ENCODE results near the gene KRT9. TPM values are rescaled to one million over a fixed set of nuclear protein-coding genes. Genes with fewer than 3 reads are reported as not detected.

KRT9 gene
- total RNA-seq, 2 experiments from 2014 or later = not detected

GRCh38 chr17:41559548-41559947 is 12.3 kb downstream of the KRT9 start:
- Mint-ChIP-seq H3K4me3 (no peak overlapping the region), H3K27ac (no peak overlapping the region), H3K9me3 (no peaks in the 10 kb centered on the region), H3K27me3 (ENCODE audit: low read depth) (peaks cover 27% of the 10 kb centered on the region), H3K4me1 (ENCODE audit: low read depth) (no peaks in the 10 kb centered on the region), H3K36me3 (ENCODE audit: low read depth) (no peaks in the 10 kb centered on the region)
- CTCF ChIA-PET = interaction anchor here (1.1 to 4.3 kb wide), 2 partner anchors 10 to 86 kb away, joined by 3 to 35 read pairs; no protein-coding TSS in a partner anchor
- intact Hi-C loops (cut with micrococcal nuclease) = no loop called here
- no peak for DNase-seq

DNA sequence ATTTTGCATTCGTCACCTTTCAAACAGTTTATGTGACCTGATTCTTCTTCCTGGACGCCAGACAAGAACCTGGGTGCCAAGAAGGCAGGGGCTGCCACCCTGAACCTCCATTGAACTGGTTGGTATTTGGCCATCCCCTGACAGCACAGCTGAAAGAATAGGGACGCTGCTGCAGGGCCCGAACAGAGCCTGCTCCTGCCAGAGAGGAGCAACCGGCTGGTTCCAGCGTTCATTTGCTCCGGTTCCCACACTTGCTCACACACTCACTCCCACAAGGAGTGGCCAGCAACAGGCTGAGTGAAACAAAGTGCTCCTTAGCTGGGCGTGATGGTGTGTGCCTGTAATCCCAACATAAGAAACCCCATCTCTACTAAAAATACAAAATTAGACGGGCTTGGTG is 14.9 kb downstream of the KRT9 start:
- no peak overlapping the region for H3K4me3 Mint-ChIP-seq
- intact Hi-C loops (cut with micrococcal nuclease) = no loop called here
- CTCF ChIA-PET = interaction anchor here (1.3 to 1.7 kb wide), 2 partner anchors 10 to 92 kb away, joined by 3 to 5 read pairs; no protein-coding TSS in a partner anchor

GRCh38 chr17:41556306-41556705 is 15.6 kb downstream of the KRT9 start:
- no peaks in the 10 kb centered on the region for H3K36me3 Mint-ChIP-seq (ENCODE audit: low read depth)
- intact Hi-C loops (cut with micrococcal nuclease) = no loop called here
- peaks cover 18% of the 10 kb centered on the region for H3K27me3 Mint-ChIP-seq (ENCODE audit: low read depth)
- no peak overlapping the region for H3K4me3 Mint-ChIP-seq
- no peaks in the 10 kb centered on the region for H3K9me3 Mint-ChIP-seq
- H3K27ac Mint-ChIP-seq = no peak overlapping the region
- H3K4me1 Mint-ChIP-seq (ENCODE audit: low read depth) = no peaks in the 10 kb centered on the region
- no peak for DNase-seq
- CTCF ChIA-PET = interaction anchor here (1.9 kb wide), 1 partner anchor 92 kb away, joined by 6 read pairs; no protein-coding TSS in a partner anchor

More for the DNA sequence above, 14.9 kb downstream of the KRT9 start:
- no peak for DNase-seq
- Mint-ChIP-seq H3K9me3 (no peaks in the 10 kb centered on the region), H3K27me3 (ENCODE audit: low read depth) (peaks cover 23% of the 10 kb centered on the region), H3K36me3 (ENCODE audit: low read depth) (no peaks in the 10 kb centered on the region), H3K27ac (no peak overlapping the region), H3K4me1 (ENCODE audit: low read depth) (no peaks in the 10 kb centered on the region)

DNA sequence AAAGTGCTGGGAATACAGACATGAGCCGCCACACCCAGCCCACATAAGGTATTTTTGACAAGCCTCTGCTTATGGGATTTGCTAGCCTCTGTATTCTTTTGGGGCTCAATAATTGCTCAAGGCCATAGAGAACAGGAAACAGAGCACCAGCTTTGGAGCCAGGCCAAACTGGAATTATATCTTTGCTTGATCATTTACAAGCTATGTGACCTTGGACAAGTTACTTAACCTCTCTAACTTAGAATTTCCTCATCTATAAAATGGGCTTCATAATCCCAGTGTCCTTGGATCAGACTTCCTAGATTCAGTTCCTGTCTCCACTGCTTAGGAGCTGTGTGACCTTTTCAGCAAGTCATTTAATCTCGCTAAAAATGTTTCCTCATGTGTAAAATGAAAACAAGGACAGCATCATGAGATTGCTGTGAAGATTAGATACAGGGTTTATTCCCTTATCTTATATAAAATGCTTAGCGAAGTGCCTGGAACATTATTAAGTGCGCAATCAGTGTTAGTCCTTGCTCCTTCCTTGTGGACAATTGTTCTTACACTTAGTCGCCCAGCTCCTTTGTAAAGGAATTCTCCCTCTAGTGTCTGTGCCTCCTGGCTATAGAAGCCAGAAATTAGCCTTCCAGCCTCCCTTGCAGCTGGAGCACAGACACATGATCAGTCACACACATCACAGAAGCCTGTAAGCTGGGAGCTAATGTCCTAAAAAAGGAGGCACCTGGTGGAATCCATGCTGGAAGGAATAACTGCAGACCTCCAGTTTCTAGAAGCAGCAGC is 16.6 kb downstream of the KRT9 start:
- CTCF ChIA-PET = interaction anchor here (1.9 kb wide), 1 partner anchor 93 kb away, joined by 6 read pairs; no protein-coding TSS in a partner anchor
- H3K27ac Mint-ChIP-seq = no peak overlapping the region
- no peaks in the 10 kb centered on the region for H3K36me3 Mint-ChIP-seq (ENCODE audit: low read depth)
- no peak overlapping the region for H3K4me3 Mint-ChIP-seq
- intact Hi-C loops (cut with micrococcal nuclease) = no loop called here
- no peak for DNase-seq
- no peaks in the 10 kb centered on the region for H3K4me1 Mint-ChIP-seq (ENCODE audit: low read depth)
- peaks cover 12% of the 10 kb centered on the region for H3K27me3 Mint-ChIP-seq (ENCODE audit: low read depth)
- H3K9me3 Mint-ChIP-seq = no peaks in the 10 kb centered on the region

DNA sequence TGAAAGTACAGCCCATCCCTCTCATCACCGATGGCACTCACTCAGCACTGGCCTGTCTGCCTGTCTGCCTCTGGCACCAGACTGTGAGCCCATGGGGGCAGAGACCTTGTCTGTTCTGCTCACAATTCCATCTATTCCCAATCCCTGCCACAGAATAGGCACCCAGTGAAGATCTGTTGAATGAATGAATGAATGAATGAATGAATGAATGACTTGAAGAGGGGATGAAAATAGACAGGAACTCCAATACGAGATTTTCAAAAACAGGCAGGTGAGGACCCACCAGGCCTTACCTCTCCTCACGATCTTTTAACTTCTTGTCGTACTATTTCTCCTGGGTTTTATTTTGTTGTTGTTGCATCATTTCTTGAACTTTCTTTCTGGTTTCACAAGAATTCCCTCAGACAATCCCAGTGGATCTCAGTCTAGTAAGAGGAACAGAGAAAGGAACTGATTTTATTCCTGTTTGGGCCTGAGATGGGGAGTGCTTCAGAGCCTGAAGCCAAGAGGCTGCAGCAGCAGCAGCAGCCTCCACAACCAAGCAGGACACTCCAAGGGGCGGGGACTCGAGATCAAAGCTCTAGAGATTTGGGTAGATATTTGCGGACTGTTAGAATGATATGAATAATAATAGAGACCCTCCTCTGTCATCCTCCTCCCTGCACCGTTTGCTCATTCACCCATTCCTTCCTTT is 17.7 kb downstream of the KRT9 start:
- Mint-ChIP-seq H3K27ac (no peak overlapping the region), H3K27me3 (ENCODE audit: low read depth) (peaks cover 8% of the 10 kb centered on the region), H3K4me3 (no peak overlapping the region), H3K36me3 (ENCODE audit: low read depth) (no peaks in the 10 kb centered on the region), H3K9me3 (no peaks in the 10 kb centered on the region), H3K4me1 (ENCODE audit: low read depth) (peaks cover 4% of the 10 kb centered on the region)
- CTCF ChIA-PET = interaction anchor here (2.5 to 6.9 kb wide), 2 partner anchors 94 to 109 kb away, joined by 6 to 124 read pairs; no protein-coding TSS in a partner anchor
- no peak for DNase-seq
- intact Hi-C loops (cut with micrococcal nuclease) = no loop called here

GRCh38 chr17:41553176-41553575 is 18.7 kb downstream of the KRT9 start:
- H3K27me3 Mint-ChIP-seq (ENCODE audit: low read depth) = peaks cover 3% of the 10 kb centered on the region
- no peaks in the 10 kb centered on the region for H3K9me3 Mint-ChIP-seq
- intact Hi-C loops (cut with micrococcal nuclease) = no loop called here
- DNase-seq = no peak
- H3K27ac Mint-ChIP-seq = no peak overlapping the region
- H3K4me1 Mint-ChIP-seq (ENCODE audit: low read depth) = peaks cover 11% of the 10 kb centered on the region
- H3K36me3 Mint-ChIP-seq (ENCODE audit: low read depth) = no peaks in the 10 kb centered on the region
- no peak overlapping the region for H3K4me3 Mint-ChIP-seq
- CTCF ChIA-PET = interaction anchor here (2.5 to 6.9 kb wide), 2 partner anchors 95 to 110 kb away, joined by 6 to 124 read pairs; no protein-coding TSS in a partner anchor

- Mint-ChIP-seq H3K27ac (no peak overlapping the region), H3K4me1 (ENCODE audit: low read depth) (peaks cover 18% of the 10 kb centered on the region), H3K36me3 (ENCODE audit: low read depth) (no peaks in the 10 kb centered on the region), H3K4me3 (no peak overlapping the region), H3K27me3 (ENCODE audit: low read depth) (peaks cover 2% of the 10 kb centered on the region), H3K9me3 (no peaks in the 10 kb centered on the region)
- CTCF ChIA-PET = interaction anchor here (1.1 to 6.9 kb wide), 3 partner anchors 10 to 110 kb away, joined by 3 to 124 read pairs (median 6); no protein-coding TSS in a partner anchor
- no peak for DNase-seq
- intact Hi-C loops (cut with micrococcal nuclease) = no loop called here
These were observed 19.4 kb downstream of the KRT9 start for GRCh38 chr17:41552455-41552854.

DNA sequence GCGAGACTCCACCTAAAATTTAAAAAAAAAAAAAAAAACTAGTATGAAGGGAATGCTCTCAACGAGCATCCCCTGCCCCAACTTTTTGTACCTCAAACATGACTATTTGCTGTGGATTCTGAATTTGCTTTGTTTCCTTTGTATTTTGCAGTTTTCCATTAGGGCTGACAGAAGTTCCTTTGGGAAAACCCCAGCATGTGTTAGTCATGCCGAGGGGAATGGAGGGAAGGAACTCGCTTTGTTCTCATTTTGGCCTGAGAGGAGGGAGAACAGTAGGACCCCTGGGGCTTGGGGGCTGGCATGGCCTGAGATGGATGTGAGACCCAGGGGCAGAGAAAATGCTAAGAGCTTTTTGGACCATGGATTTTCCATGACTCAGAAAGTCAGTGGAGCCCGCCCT is 20.5 kb downstream of the KRT9 start:
- Mint-ChIP-seq H3K4me1 (ENCODE audit: low read depth) (peaks cover 18% of the 10 kb centered on the region), H3K9me3 (peaks cover 7% of the 10 kb centered on the region), H3K4me3 (no peak overlapping the region), H3K27ac (no peak overlapping the region), H3K36me3 (ENCODE audit: low read depth) (peaks cover 1% of the 10 kb centered on the region), H3K27me3 (ENCODE audit: low read depth) (no peaks in the 10 kb centered on the region)
- CTCF ChIA-PET = interaction anchor here (0.6 to 6.9 kb wide), 4 partner anchors 11 to 142 kb away, joined by 3 to 124 read pairs (median 7); no protein-coding TSS in a partner anchor
- DNase-seq = no peak
- intact Hi-C loops (cut with micrococcal nuclease) = no loop called here

DNA sequence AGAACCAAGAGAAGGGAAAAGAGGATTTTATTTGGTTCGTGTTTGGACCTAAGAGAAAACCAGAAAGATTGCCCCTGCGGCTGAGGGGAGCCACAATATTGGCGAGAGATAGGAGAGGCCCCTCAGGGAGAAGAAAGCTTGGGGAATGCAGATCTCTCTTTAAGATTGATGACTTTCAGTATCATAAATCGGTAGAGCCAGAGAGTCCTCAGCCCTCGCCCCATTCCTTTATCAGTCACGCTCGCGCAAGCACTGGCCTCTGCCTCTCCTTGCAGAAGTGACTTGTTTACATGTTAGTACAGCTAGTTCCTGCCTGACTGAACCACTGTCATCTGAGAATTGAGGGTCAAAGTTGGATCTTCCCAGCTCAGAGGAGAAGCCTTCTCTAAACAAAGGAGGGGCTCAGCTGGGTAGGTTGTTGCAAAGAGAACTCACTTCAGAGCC is 22.2 kb downstream of the KRT9 start:
- H3K27me3 Mint-ChIP-seq (ENCODE audit: low read depth) = no peaks in the 10 kb centered on the region
- no peak overlapping the region for H3K27ac Mint-ChIP-seq
- no peak for DNase-seq
- CTCF ChIA-PET = interaction anchor here (0.7 to 6.9 kb wide), 53 partner anchors 10 to 730 kb away, joined by 3 to 124 read pairs (median 4); partner anchors contain the start of genes KRT13, KRT19 and KRTAP16-1
- H3K9me3 Mint-ChIP-seq = peaks cover 8% of the 10 kb centered on the region
- peaks cover 1% of the 10 kb centered on the region for H3K36me3 Mint-ChIP-seq (ENCODE audit: low read depth)
- intact Hi-C loops (cut with micrococcal nuclease) = loop anchor here (1.0 to 5.0 kb wide), 8 partner anchors 52 to 692 kb away; no protein-coding TSS in a partner anchor
- H3K4me3 Mint-ChIP-seq = no peak overlapping the region
- H3K4me1 Mint-ChIP-seq (ENCODE audit: low read depth) = peaks cover 18% of the 10 kb centered on the region

GRCh38 chr17:41548844-41549595 is 22.8 kb downstream of the KRT9 start:
- Mint-ChIP-seq H3K27me3 (ENCODE audit: low read depth) (no peaks in the 10 kb centered on the region), H3K4me1 (ENCODE audit: low read depth) (peaks cover 18% of the 10 kb centered on the region), H3K9me3 (peaks cover 8% of the 10 kb centered on the region), H3K27ac (no peak overlapping the region), H3K4me3 (no peak overlapping the region), H3K36me3 (ENCODE audit: low read depth) (peaks cover 1% of the 10 kb centered on the region)
- intact Hi-C loops (cut with micrococcal nuclease) = loop anchor here (1.0 to 5.0 kb wide), 9 partner anchors 52 to 746 kb away; no protein-coding TSS in a partner anchor
- CTCF ChIA-PET = interaction anchor here (0.6 to 6.9 kb wide), 68 partner anchors 8 to 1073 kb away, joined by 3 to 124 read pairs (median 4); partner anchors contain the start of genes KRT13, KRT19, KRT36 and KRTAP16-1
- DNase-seq = peak; percentile 94

DNA sequence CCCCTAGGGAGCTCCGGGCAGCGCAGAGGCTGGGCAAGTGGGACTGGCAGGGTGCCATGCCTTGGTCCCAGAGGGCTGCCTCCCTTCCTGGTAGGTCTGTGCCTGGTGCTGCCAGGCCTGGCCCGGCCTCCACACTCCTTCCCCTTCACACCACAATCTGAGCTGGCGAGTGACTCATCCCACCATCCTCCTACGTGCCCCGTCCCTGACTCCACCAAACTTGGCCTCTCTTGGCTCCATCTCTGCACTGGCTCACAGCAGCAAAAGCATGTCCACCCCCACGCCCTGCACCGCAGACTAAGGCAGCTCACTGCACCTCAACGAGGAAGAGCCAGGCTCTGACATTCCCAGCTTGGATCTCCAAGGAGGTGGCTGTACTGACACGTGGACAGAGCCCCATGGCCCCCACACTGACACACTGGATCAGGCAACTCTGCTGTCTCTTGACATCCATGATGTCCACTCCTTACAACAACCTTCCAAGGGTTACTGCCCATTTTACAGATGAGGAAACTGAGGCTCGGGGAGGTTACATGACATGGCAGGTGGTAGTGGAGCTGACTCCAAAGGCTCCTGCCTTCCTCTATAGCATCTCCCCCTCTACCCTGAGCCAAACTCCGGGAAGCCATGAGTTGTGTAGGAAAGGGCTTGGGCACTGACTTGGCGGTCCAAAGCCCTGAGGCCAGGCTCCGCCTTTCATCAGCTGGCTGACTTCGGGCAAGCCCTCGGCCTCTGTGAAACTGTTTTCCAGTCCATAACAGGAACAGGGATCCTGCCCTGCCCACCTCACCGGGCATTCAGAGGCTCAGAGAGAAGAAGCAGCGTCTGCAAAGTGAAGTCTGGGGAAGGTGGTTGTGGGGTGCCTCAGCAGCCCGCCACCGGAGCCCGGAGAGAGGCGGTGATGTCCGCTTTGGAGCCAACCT is 23.7 kb downstream of the KRT9 start:
- H3K4me3 Mint-ChIP-seq = no peak overlapping the region
- CTCF ChIA-PET = interaction anchor here (0.6 to 6.9 kb wide), 48 partner anchors 8 to 1008 kb away, joined by 3 to 124 read pairs (median 6); partner anchors contain the start of genes KRT13, KRT19 and KRT36
- peaks cover 8% of the 10 kb centered on the region for H3K9me3 Mint-ChIP-seq
- peaks cover 18% of the 10 kb centered on the region for H3K4me1 Mint-ChIP-seq (ENCODE audit: low read depth)
- peaks cover 1% of the 10 kb centered on the region for H3K36me3 Mint-ChIP-seq (ENCODE audit: low read depth)
- intact Hi-C loops (cut with micrococcal nuclease) = loop anchor here (1.0 to 5.0 kb wide), 4 partner anchors 51 to 745 kb away; no protein-coding TSS in a partner anchor
- H3K27me3 Mint-ChIP-seq (ENCODE audit: low read depth) = no peaks in the 10 kb centered on the region
- DNase-seq = peak; percentile 85
- H3K27ac Mint-ChIP-seq = no peak overlapping the region

Measured in activated naive CD4-positive, alpha-beta T cell treated with anti-CD3 and anti-CD28 coated beads for 36 hours (primary cell).